ENCODE results near the gene NCOA1. TPM values are rescaled to one million over a fixed set of nuclear protein-coding genes. Genes with fewer than 3 reads are reported as not detected.

Gene NCOA1
- total RNA-seq, 1 experiment from 2014 or later, result 27.5 TPM

- Histone ChIP-seq H3K27me3 (replicated peaks; ENCODE audit: insufficient read depth, low read depth, low read length, poor library complexity) (no peaks in the 10 kb centered on the region), H3K27ac (ENCODE audit: low read depth, low read length, poor library complexity, severe bottlenecking) (no peak overlapping the region), H3K4me1 (ENCODE audit: insufficient read depth, low read length, poor library complexity, severe bottlenecking) (peaks cover 18% of the 10 kb centered on the region), H3K36me3 (ENCODE audit: insufficient read depth, low read length, poor library complexity, severe bottlenecking) (no peaks in the 10 kb centered on the region), H3K9me3 (ENCODE audit: low read depth, low read length, poor library complexity, severe bottlenecking) (no peaks in the 10 kb centered on the region), H3K4me3 (ENCODE audit: low read depth, low read length, poor library complexity, severe bottlenecking) (no peak overlapping the region)
- no peak for DNase-seq (ENCODE audit: low spot score)
- ChIA-PET POLR2A (ENCODE audit: low non-redundant PET) (no interaction called here), CTCF (interaction anchor here (0.6 kb wide), 1 partner anchor 302 kb away, joined by 3 read pairs; no protein-coding TSS in a partner anchor)
- intact Hi-C loops (cut with micrococcal nuclease; ENCODE audit: unreplicated experiment), result no loop called here
- TF ChIP-seq EZH2 (IDR thresholded peaks at IDR 0.05; ENCODE audit: borderline replicate concordance, low read depth, low read length, poor library complexity, severe bottlenecking) (no peak), CTCF (conservative IDR thresholded peaks at IDR 0.05; ENCODE audit: low read depth, low read length) (no peak)
- BruUV-seq (replicated peaks), result no TSS peak
Observed at GRCh38 chr2:24724111-24724775, 233.2 kb downstream of the NCOA1 start.

- Histone ChIP-seq H3K27ac (ENCODE audit: low read depth, low read length, poor library complexity, severe bottlenecking) (no peak overlapping the region), H3K9me3 (ENCODE audit: low read depth, low read length, poor library complexity, severe bottlenecking) (no peaks in the 10 kb centered on the region), H3K4me3 (ENCODE audit: low read depth, low read length, poor library complexity, severe bottlenecking) (no peak overlapping the region), H3K27me3 (replicated peaks; ENCODE audit: insufficient read depth, low read depth, low read length, poor library complexity) (no peaks in the 10 kb centered on the region), H3K36me3 (ENCODE audit: insufficient read depth, low read length, poor library complexity, severe bottlenecking) (no peaks in the 10 kb centered on the region), H3K4me1 (ENCODE audit: insufficient read depth, low read length, poor library complexity, severe bottlenecking) (peaks cover 28% of the 10 kb centered on the region)
- BruUV-seq (replicated peaks), result no TSS peak
- CTCF ChIA-PET, result no interaction called here
- POLR2A ChIA-PET (ENCODE audit: low non-redundant PET), result no interaction called here
- DNase-seq (ENCODE audit: low spot score), result no peak
- intact Hi-C loops (cut with micrococcal nuclease; ENCODE audit: unreplicated experiment), result no loop called here
- TF ChIP-seq CTCF (conservative IDR thresholded peaks at IDR 0.05; ENCODE audit: low read depth, low read length) (no peak), EZH2 (IDR thresholded peaks at IDR 0.05; ENCODE audit: borderline replicate concordance, low read depth, low read length, poor library complexity, severe bottlenecking) (no peak)
Observed at GRCh38 chr2:24725956-24726355, 234.9 kb downstream of the NCOA1 start.

GRCh38 chr2:24730481-24730880 is 239.4 kb downstream of the NCOA1 start:
- H3K27me3 ChIP-seq (replicated peaks; ENCODE audit: insufficient read depth, low read depth, low read length, poor library complexity), result no peaks in the 10 kb centered on the region
- no TSS peak for BruUV-seq (replicated peaks)
- H3K4me3 ChIP-seq (ENCODE audit: low read depth, low read length, poor library complexity, severe bottlenecking), result no peak overlapping the region
- ChIA-PET CTCF (no interaction called here), POLR2A (ENCODE audit: low non-redundant PET) (no interaction called here)
- DNase-seq (ENCODE audit: low spot score), result peak; percentile 83
- intact Hi-C loops (cut with micrococcal nuclease; ENCODE audit: unreplicated experiment), result no loop called here
- TF ChIP-seq EZH2 (IDR thresholded peaks at IDR 0.05; ENCODE audit: borderline replicate concordance, low read depth, low read length, poor library complexity, severe bottlenecking) (no peak), CTCF (conservative IDR thresholded peaks at IDR 0.05; ENCODE audit: low read depth, low read length) (no peak)
- H3K4me1 ChIP-seq (ENCODE audit: insufficient read depth, low read length, poor library complexity, severe bottlenecking), result peaks cover 17% of the 10 kb centered on the region
- no peaks in the 10 kb centered on the region for H3K9me3 ChIP-seq (ENCODE audit: low read depth, low read length, poor library complexity, severe bottlenecking)
- no peaks in the 10 kb centered on the region for H3K36me3 ChIP-seq (ENCODE audit: insufficient read depth, low read length, poor library complexity, severe bottlenecking)
- peak overlapping the region; percentile 47 for H3K27ac ChIP-seq (ENCODE audit: low read depth, low read length, poor library complexity, severe bottlenecking)

Measured in A673 (cell line).